Activated CD8-positive, alpha-beta memory T cell treated with anti-CD3 and anti-CD28 coated beads, Interleukin-2, amount 10 ng/mL, durations not matched to agents 7 days and 5 days (primary cell): ENCODE measurements around the gene LPAR2. TPM values are rescaled to one million over a fixed set of nuclear protein-coding genes. Genes with fewer than 3 reads are reported as not detected.
"Not testable (repeated sequence)": the region's sequence is repeated elsewhere in the genome, so short reads cannot be mapped to it uniquely, and the experiment has no call there.

Experiments
- ATAC-seq: fragments of 150-1000 bp; cut with Tn5 transposase; one replicate; pipeline ENCODE4 v1.10.0; 2021; ENCODE audit warnings: moderate library complexity
- CTCF ChIA-PET: fragments of 350-600 bp; sonication (Branson Sonifier 250); formaldehyde crosslinking; loops from one replicate; lab custom pipeline; 2021; ENCODE audit warnings: antibody characterized with exemption; lab: Charles Lee
- DNase-seq: peaks from one replicate; pipeline ENCODE4 v3.0.0-alpha.2; 2020
- H3K27ac Mint-ChIP-seq: one replicate; pipeline ENCODE4 v1.8.0; 2021; ENCODE audit warnings: mild to moderate bottlenecking, mixed read lengths
- H3K27me3 Mint-ChIP-seq: one replicate; pipeline ENCODE4 v1.8.0; 2021; ENCODE audit warnings: mixed read lengths
- H3K36me3 Mint-ChIP-seq: one replicate; pipeline ENCODE4 v1.8.0; 2021; ENCODE audit warnings: mild to moderate bottlenecking, mixed read lengths
- H3K4me1 Mint-ChIP-seq: one replicate; pipeline ENCODE4 v1.8.0; 2021; ENCODE audit warnings: mixed read lengths
- H3K4me3 Mint-ChIP-seq: one replicate; pipeline ENCODE4 v1.8.0; 2021; ENCODE audit warnings: mild to moderate bottlenecking, moderate library complexity, mixed read lengths
- H3K9me3 Mint-ChIP-seq: one replicate; pipeline ENCODE4 v1.8.0; 2022; ENCODE audit warnings: low read depth, mixed read lengths
- total RNA-seq, 2 experiments: library from RNA; stranded (reverse); gene quantifications; one replicate each; pipeline ENCODE4 v1.2.3, GENCODE V29; 2021

Gene LPAR2
- total RNA-seq = 10 to 100 TPM; 39.4 to 46.1 TPM

GRCh38 chr19:19627621-19628500, at the start of gene LPAR2:
TSS of gene LPAR2 (minus strand) at chr19:19628220. CDS start at chr19:19627275, 945 bp downstream.
- H3K27ac Mint-ChIP-seq = peak within 1 kb of the TSS; percentile 93
- H3K4me3 Mint-ChIP-seq = peak within 1 kb of the TSS; percentile 94
- H3K4me1 Mint-ChIP-seq = peaks cover 37% of the 10 kb centered on the region
- DNase-seq = peak; percentile 81
- H3K36me3 Mint-ChIP-seq = peaks cover 35% of the 10 kb centered on the region
- ATAC-seq = peak; percentile 82
- H3K9me3 Mint-ChIP-seq = no peaks in the 10 kb centered on the region
- H3K27me3 Mint-ChIP-seq = no peaks in the 10 kb centered on the region
- CTCF ChIA-PET = interaction anchor here (0.7 to 3.3 kb wide), 9 partner anchors 18 to 96 kb away, joined by 3 to 15 read pairs (median 4); no protein-coding TSS in a partner anchor

- Mint-ChIP-seq H3K27ac (peak overlapping the region; percentile 32), H3K4me1 (peaks cover 17% of the 10 kb centered on the region), H3K36me3 (peaks cover 97% of the 10 kb centered on the region), H3K27me3 (no peaks in the 10 kb centered on the region), H3K9me3 (peaks cover 51% of the 10 kb centered on the region), H3K4me3 (no peak overlapping the region)
- no peak for ATAC-seq
- peak; percentile 14 for DNase-seq
- CTCF ChIA-PET = no interaction called here
These were observed 49.6 kb upstream of the LPAR2 start for GRCh38 chr19:19677579-19677978.

GRCh38 chr19:19674315-19674714, 46.3 kb upstream of the LPAR2 start:
- Mint-ChIP-seq H3K27me3 (no peaks in the 10 kb centered on the region), H3K4me3 (no peak overlapping the region), H3K36me3 (peaks cover 95% of the 10 kb centered on the region), H3K27ac (no peak overlapping the region), H3K4me1 (peaks cover 35% of the 10 kb centered on the region), H3K9me3 (peaks cover 42% of the 10 kb centered on the region)
- no peak for ATAC-seq
- CTCF ChIA-PET = no interaction called here
- DNase-seq = peak; percentile 8

- Mint-ChIP-seq H3K4me1 (peaks cover 42% of the 10 kb centered on the region), H3K36me3 (peaks cover 82% of the 10 kb centered on the region), H3K27ac (no peak overlapping the region), H3K9me3 (peaks cover 30% of the 10 kb centered on the region), H3K4me3 (no peak overlapping the region), H3K27me3 (no peaks in the 10 kb centered on the region)
- no peak for ATAC-seq
- CTCF ChIA-PET = no interaction called here
- no peak for DNase-seq
These were observed 44.8 kb upstream of the LPAR2 start for GRCh38 chr19:19672816-19673215.

GRCh38 chr19:19670070-19670551, 42.1 kb upstream of the LPAR2 start:
- CTCF ChIA-PET = interaction anchor here (0.5 kb wide), 1 partner anchor 127 kb away, joined by 3 read pairs; no protein-coding TSS in a partner anchor
- H3K9me3 Mint-ChIP-seq = peaks cover 13% of the 10 kb centered on the region
- H3K27me3 Mint-ChIP-seq = no peaks in the 10 kb centered on the region
- peaks cover 43% of the 10 kb centered on the region for H3K4me1 Mint-ChIP-seq
- H3K36me3 Mint-ChIP-seq = peaks cover 64% of the 10 kb centered on the region
- peak overlapping the region; percentile 81 for H3K4me3 Mint-ChIP-seq
- no peak for DNase-seq
- H3K27ac Mint-ChIP-seq = peak overlapping the region; percentile 93
- ATAC-seq = no peak

- CTCF ChIA-PET = interaction anchor here (0.7 kb wide), 1 partner anchor 116 kb away, joined by 3 read pairs; no protein-coding TSS in a partner anchor
- DNase-seq (peak; percentile 99), ATAC-seq (peak; percentile 79)
- Mint-ChIP-seq H3K4me1 (peaks cover 40% of the 10 kb centered on the region), H3K9me3 (peaks cover 9% of the 10 kb centered on the region), H3K27ac (peak within 1 kb of the TSS; percentile 93), H3K36me3 (peaks cover 48% of the 10 kb centered on the region), H3K27me3 (no peaks in the 10 kb centered on the region), H3K4me3 (peak within 1 kb of the TSS; percentile 81)
These were observed 40.4 kb upstream of the LPAR2 start, which contains the start of gene ZNF101 for GRCh38 chr19:19668230-19669012. TSS of gene ZNF101 (plus strand) at chr19:19668839. CDS start at chr19:19668964, 125 bp downstream.

- H3K27me3 Mint-ChIP-seq, H3K4me3 Mint-ChIP-seq, CTCF ChIA-PET, H3K9me3 Mint-ChIP-seq, DNase-seq, ATAC-seq, H3K27ac Mint-ChIP-seq: not testable (repeated sequence)
- Mint-ChIP-seq H3K4me1 (peaks cover 47% of the 10 kb centered on the region), H3K36me3 (peaks cover 41% of the 10 kb centered on the region)
These were observed 37.5 kb upstream of the LPAR2 start for GRCh38 chr19:19665420-19665948.

- Mint-ChIP-seq H3K9me3 (no peaks in the 10 kb centered on the region), H3K27me3 (no peaks in the 10 kb centered on the region), H3K4me3 (peak within 1 kb of the TSS; percentile 82), H3K4me1 (peaks cover 46% of the 10 kb centered on the region), H3K36me3 (peaks cover 44% of the 10 kb centered on the region), H3K27ac (peak within 1 kb of the TSS; percentile 97)
- ATAC-seq (peak; percentile 74), DNase-seq (peak; percentile 98)
- CTCF ChIA-PET = interaction anchor here (1.3 to 1.5 kb wide), 3 partner anchors 57 to 158 kb away, joined by 3 to 7 read pairs (median 5); partner anchors contain the start of gene ZNF506
These were observed 35.5 kb upstream of the LPAR2 start, which contains the start of gene ATP13A1 for GRCh38 chr19:19663256-19664120. TSS of gene ATP13A1 (minus strand) at chr19:19663676. CDS start at chr19:19663666, 10 bp downstream.

- Mint-ChIP-seq H3K4me1 (peaks cover 44% of the 10 kb centered on the region), H3K36me3 (peaks cover 47% of the 10 kb centered on the region), H3K27me3 (no peaks in the 10 kb centered on the region), H3K27ac (peak overlapping the region; percentile 93), H3K4me3 (peak overlapping the region; percentile 82), H3K9me3 (no peaks in the 10 kb centered on the region)
- ATAC-seq (no peak), DNase-seq (no peak)
- CTCF ChIA-PET = interaction anchor here (1.2 to 2.7 kb wide), 7 partner anchors 11 to 159 kb away, joined by 3 to 23 read pairs (median 5); partner anchors contain the start of genes NDUFA13 and ZNF506
These were observed 34.8 kb upstream of the LPAR2 start for GRCh38 chr19:19662871-19663255.

GRCh38 chr19:19662344-19662743, 34.3 kb upstream of the LPAR2 start:
- Mint-ChIP-seq H3K4me3 (peak overlapping the region; percentile 82), H3K27me3 (no peaks in the 10 kb centered on the region), H3K4me1 (peaks cover 39% of the 10 kb centered on the region), H3K36me3 (peaks cover 48% of the 10 kb centered on the region), H3K27ac (peak overlapping the region; percentile 93), H3K9me3 (no peaks in the 10 kb centered on the region)
- DNase-seq (no peak), ATAC-seq (no peak)
- CTCF ChIA-PET = interaction anchor here (0.5 to 3.2 kb wide), 11 partner anchors 11 to 295 kb away, joined by 3 to 23 read pairs (median 4); partner anchors contain the start of genes GMIP, NDUFA13 and ZNF506

- CTCF ChIA-PET = interaction anchor here (0.5 to 3.2 kb wide), 12 partner anchors 10 to 295 kb away, joined by 3 to 23 read pairs (median 4); partner anchors contain the start of genes GMIP, NDUFA13 and ZNF506
- Mint-ChIP-seq H3K4me3 (peak overlapping the region; percentile 82), H3K27ac (peak overlapping the region; percentile 93), H3K9me3 (no peaks in the 10 kb centered on the region), H3K36me3 (peaks cover 47% of the 10 kb centered on the region), H3K27me3 (no peaks in the 10 kb centered on the region), H3K4me1 (peaks cover 36% of the 10 kb centered on the region)
- DNase-seq (peak; percentile 91), ATAC-seq (peak; percentile 54)
These were observed 33.7 kb upstream of the LPAR2 start for GRCh38 chr19:19661675-19662251.
